ENCODE data around the gene CUL1. TPM values are rescaled to one million over a fixed set of nuclear protein-coding genes. Genes with fewer than 3 reads are reported as not detected.

The CUL1 gene
- total RNA-seq, 1 experiment from 2014 or later: 72.3 TPM

DNA sequence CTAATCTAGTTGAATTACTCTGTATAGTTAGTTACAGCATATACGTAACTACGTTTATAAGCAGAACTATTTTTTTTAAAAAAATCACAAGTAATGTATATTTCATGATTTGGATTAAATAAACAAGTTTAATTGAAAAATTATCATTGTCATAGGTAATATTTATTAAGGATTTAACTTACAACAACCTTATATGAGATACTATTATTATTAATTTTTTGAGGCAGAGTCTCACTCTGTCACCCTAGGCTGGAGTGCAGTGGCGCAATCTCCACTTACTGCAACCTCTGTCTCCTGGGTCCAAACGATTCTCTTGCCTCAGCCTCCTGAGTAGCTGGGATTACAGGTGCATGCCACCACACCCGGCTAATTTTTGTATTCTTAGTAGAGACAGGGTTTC, 4.1 kb upstream of the CUL1 start:
- H3K27me3 ChIP-seq (ENCODE audit: insufficient read depth, low read length): no peaks in the 10 kb centered on the region
- peaks cover 15 to 17% of the 10 kb centered on the region in 2 experiments for H3K4me1 Mint-ChIP-seq
- H3K36me3 Mint-ChIP-seq (ENCODE audit: insufficient read depth in 1 of 3, low read depth in 3 of 3): 0 out of 7 replicates have a peak, but pooled peaks cover 0 to 1% (median 0%) of the 10 kb centered on the region in 3 experiments
- no peak overlapping the region for H4K91ac ChIP-seq (ENCODE audit: insufficient read length, low read depth, low read length)
- H2BK12ac ChIP-seq (ENCODE audit: insufficient read length, low read depth, low read length): no peak overlapping the region
- H2BK5ac ChIP-seq (ENCODE audit: insufficient read length, low read length): no peak overlapping the region
- H3K14ac ChIP-seq (ENCODE audit: insufficient read depth, low read length): no peak overlapping the region
- H3T11ph ChIP-seq (ENCODE audit: low read length): no peak overlapping the region
- H3K4me3 Mint-ChIP-seq: no peak overlapping the region
- H2BK15ac ChIP-seq (ENCODE audit: low read depth, low read length): no peak overlapping the region
- no peak overlapping the region for H3K4me2 ChIP-seq (ENCODE audit: insufficient read depth, insufficient read length, low read length)
- H2BK120ac ChIP-seq (ENCODE audit: low read depth, low read length, poor library complexity, severe bottlenecking): no peak overlapping the region
- no peaks in the 10 kb centered on the region; the same call in 1 of the 2 replicates for H3K27me3 Mint-ChIP-seq (ENCODE audit: low read depth)
- no CpG with 5 or more reads among the region's 5 CpGs for WGBS (ENCODE audit: extremely low coverage, insufficient read length, low lambda C conversion rate)
- no peak overlapping the region for H3K9ac ChIP-seq (ENCODE audit: extremely low read depth, insufficient read length, low read length)
- H3K79me2 ChIP-seq (ENCODE audit: insufficient read depth, low read length): no peaks in the 10 kb centered on the region; the same call in 1 of the 2 replicates
- H2BK20ac ChIP-seq (ENCODE audit: low read depth, low read length, poor library complexity, severe bottlenecking): no peak overlapping the region
- no peak overlapping the region for H3K23ac ChIP-seq (ENCODE audit: insufficient read length, low read depth, low read length)
- H2AFZ ChIP-seq (ENCODE audit: low read length): no peak overlapping the region
- H3K9me3 ChIP-seq (ENCODE audit: control insufficient read depth, low read depth, low read length): no peaks in the 10 kb centered on the region
- H3K27ac ChIP-seq (ENCODE audit: insufficient read length, low read depth, low read length): no peak overlapping the region
- no peak overlapping the region for H3K18ac ChIP-seq (ENCODE audit: insufficient read length, low read depth, low read length)
- H4K8ac ChIP-seq (replicated peaks; ENCODE audit: insufficient read length, low read depth, low read length): no peak overlapping the region
- no peaks in the 10 kb centered on the region for H3K23me2 ChIP-seq (ENCODE audit: insufficient read length, low read depth, low read length, poor library complexity, severe bottlenecking)
- no peak overlapping the region for H4K5ac ChIP-seq (ENCODE audit: insufficient read length, low read depth, low read length)
- no peak overlapping the region for H3K27ac Mint-ChIP-seq
- H3K4me1 ChIP-seq (ENCODE audit: insufficient read depth, low read length): peaks cover 3% of the 10 kb centered on the region; the same call in 1 of the 2 replicates
- H3K9me3 Mint-ChIP-seq: no peaks in the 10 kb centered on the region
- H2AK5ac ChIP-seq (ENCODE audit: insufficient read length, low read length): no peak overlapping the region
- no peaks in the 10 kb centered on the region for H4K20me1 ChIP-seq (ENCODE audit: control insufficient read depth, insufficient read depth, insufficient read length)
- H3K4ac ChIP-seq (ENCODE audit: low read depth, low read length): no peak overlapping the region
- DNase-seq: no peak
- TF ChIP-seq, protein P1, sequence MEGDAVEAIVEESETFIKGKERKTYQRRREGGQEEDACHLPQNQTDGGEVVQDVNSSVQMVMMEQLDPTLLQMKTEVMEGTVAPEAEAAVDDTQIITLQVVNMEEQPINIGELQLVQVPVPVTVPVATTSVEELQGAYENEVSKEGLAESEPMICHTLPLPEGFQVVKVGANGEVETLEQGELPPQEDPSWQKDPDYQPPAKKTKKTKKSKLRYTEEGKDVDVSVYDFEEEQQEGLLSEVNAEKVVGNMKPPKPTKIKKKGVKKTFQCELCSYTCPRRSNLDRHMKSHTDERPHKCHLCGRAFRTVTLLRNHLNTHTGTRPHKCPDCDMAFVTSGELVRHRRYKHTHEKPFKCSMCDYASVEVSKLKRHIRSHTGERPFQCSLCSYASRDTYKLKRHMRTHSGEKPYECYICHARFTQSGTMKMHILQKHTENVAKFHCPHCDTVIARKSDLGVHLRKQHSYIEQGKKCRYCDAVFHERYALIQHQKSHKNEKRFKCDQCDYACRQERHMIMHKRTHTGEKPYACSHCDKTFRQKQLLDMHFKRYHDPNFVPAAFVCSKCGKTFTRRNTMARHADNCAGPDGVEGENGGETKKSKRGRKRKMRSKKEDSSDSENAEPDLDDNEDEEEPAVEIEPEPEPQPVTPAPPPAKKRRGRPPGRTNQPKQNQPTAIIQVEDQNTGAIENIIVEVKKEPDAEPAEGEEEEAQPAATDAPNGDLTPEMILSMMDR (conservative IDR thresholded peaks at IDR 0.05): no peak
- H3K79me1 ChIP-seq (ENCODE audit: insufficient read depth, low read depth, low read length, poor library complexity, severe bottlenecking): no peaks in the 10 kb centered on the region
- no peak overlapping the region for H3K56ac ChIP-seq (ENCODE audit: insufficient read length, low read depth, low read length)
